Hematopoietic multipotent progenitor cell treated with erythropoietin and hydrocortisone succinate and interleukin-3 and kit ligand, for 4 days (in vitro differentiated cells): ENCODE results near the gene IL1RL2.

Experiments
- DNase-seq: peaks from one replicate; pipeline ENCODE4 v3.0.0-alpha.2; 2015

Gene IL1RL2

GRCh38 chr2:102186791-102187495 lies at the start of gene IL1RL2:
Gene IL1RL2, plus strand, starts transcription at chr2:102187023. Its CDS starts 845 bp downstream, at chr2:102187868.
- DNase-seq = no peak

DNA sequence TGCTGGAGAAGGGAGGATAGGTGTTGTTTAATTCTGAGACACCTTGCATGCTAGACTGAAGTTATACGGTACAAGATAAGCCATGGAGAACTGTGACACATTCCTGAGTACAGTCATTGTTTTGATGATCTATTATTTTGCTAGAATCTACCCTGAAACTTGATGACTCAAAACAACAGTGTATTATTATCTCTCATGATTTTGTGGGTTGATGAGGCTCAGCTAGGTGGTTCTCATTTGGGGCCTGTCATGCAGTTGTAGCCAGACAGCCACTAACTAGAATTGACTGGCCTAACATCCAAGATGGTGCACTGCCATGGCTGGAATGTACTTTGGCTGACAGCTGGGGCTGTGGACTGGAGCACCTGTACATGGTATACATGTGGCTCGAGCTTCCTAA lies 49.7 kb upstream of the IL1RL2 start:
- DNase-seq = no peak

DNA sequence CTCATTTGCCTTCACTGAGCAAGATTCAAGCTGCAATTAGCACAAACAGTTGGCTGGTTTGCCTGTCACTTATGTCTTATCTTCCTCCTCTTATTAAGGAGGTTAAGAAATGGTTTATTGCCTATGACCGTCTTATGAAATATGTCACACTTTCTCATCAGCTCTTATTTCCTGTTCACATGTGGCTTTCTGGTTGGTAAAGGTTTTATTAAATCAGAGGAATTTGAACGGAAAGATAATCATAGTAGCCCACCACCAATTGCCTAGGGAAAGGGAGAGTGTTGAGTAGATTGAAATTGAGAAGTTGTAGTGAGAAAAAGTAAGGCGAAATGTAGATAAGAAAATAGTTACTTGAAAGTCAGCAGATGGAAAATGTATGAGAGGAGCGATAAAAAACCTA lies 48.5 kb upstream of the IL1RL2 start:
- DNase-seq = peak; percentile 83

- no peak for DNase-seq
These were observed 47.0 kb upstream of the IL1RL2 start for GRCh38 chr2:102139851-102140250.

- DNase-seq = no peak
These were observed 46.4 kb upstream of the IL1RL2 start for GRCh38 chr2:102140377-102140776.

- no peak for DNase-seq
These were observed 45.5 kb upstream of the IL1RL2 start for GRCh38 chr2:102141011-102141943.

DNA sequence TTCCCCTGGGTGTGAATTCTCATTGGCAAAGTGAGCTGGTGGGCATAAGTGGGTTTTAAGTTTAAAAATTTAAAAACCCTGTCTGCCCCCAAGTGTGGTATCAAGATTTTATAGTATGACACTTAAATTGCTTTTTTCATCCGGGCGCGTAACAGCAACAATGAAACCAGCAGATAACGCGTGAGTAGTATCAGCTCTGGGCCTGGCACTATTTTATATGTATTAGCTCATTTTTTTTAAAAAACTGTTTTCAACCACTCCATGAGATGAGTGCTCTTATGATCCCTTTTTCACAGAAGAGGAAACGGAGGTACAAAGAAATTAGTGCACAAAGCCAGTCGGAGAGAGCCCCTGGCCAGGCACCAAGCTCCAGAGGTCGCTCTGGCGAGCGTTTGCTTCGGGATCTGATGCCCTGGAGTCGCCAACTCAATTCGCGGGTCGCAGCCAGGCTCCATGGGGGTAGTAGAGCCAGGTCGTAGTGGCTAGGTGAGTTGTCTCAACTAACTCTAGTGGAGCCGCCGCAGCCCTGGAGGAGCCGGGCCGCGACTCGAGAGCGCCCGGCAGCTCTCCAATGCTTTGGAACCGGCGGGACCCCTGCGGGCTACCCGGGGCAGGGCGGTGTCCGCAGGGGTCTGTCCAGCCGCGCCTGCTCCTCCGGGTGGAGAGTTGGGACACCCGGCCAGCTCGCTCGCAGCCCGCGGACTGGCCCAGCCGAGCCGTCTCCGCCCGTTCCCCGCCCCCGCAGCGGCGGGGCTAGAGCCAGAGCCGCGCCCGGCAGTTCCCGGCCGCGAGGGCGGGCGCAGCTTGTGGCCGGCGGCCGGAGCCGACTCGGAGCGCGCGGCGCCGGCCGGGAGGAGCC lies 44.6 kb upstream of the IL1RL2 start, which contains the start of gene IL1R1:
Gene IL1R1, plus strand, starts transcription at position 777 of the 859 bp plus-strand sequence. CDS start 14,979 bp downstream, outside the sequence.
- DNase-seq = peak; percentile 60

GRCh38 chr2:102142829-102143449 lies 43.9 kb upstream of the IL1RL2 start:
- DNase-seq = peak; percentile 56

DNA sequence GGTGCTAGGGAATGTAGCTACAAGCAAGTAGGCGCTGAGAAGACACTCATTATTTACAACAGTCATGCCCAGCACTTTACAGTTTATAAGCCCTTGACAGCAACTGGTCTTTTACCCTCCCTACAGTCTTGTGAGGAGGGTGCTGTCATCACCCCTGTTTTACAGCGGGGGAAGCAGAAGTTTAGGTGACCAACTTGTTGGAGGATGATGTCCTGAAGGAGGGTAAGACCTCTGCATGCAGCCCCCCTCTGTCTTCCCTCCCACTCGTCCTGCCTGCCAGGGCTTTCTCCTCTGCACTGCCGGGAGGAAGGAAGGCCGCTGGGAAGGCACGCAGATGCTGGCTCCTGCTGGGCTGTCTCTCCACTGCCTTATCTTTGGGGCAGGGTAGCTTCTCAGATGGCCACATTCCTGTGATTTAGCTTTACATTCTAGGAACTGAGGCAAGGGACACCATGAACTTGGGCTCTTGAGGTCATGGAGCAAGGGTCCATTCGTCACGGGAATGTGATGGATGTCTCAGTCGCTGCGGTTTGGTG lies 43.3 kb upstream of the IL1RL2 start:
- no peak for DNase-seq

GRCh38 chr2:102144128-102144527 lies 42.7 kb upstream of the IL1RL2 start:
- no peak for DNase-seq

- DNase-seq = no peak
These were observed 41.7 kb upstream of the IL1RL2 start for GRCh38 chr2:102145107-102145506.

DNA sequence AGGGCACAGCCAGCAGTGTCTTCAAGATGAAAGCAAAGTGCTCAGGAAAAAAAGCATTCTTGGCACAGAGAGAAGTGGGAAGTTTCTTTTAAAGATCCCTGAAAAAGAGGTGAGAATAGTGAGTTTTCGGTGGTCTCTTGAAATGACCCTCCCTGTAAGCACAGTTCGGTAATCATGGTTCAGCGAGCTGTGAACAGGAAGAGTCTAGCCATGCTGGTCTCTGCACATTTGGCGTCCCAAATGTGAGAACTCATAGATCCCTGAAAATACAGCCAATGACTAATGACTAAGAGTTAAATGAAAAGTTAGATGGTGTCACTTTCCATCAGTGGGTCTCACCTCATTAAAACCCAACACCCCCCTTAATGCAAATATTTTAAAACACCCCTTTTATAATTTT lies 40.9 kb upstream of the IL1RL2 start:
- no peak for DNase-seq

- DNase-seq = no peak
These were observed 38.9 kb upstream of the IL1RL2 start for GRCh38 chr2:102147935-102148334.

- no peak for DNase-seq
These were observed 37.6 kb upstream of the IL1RL2 start for GRCh38 chr2:102149243-102149642.

DNA sequence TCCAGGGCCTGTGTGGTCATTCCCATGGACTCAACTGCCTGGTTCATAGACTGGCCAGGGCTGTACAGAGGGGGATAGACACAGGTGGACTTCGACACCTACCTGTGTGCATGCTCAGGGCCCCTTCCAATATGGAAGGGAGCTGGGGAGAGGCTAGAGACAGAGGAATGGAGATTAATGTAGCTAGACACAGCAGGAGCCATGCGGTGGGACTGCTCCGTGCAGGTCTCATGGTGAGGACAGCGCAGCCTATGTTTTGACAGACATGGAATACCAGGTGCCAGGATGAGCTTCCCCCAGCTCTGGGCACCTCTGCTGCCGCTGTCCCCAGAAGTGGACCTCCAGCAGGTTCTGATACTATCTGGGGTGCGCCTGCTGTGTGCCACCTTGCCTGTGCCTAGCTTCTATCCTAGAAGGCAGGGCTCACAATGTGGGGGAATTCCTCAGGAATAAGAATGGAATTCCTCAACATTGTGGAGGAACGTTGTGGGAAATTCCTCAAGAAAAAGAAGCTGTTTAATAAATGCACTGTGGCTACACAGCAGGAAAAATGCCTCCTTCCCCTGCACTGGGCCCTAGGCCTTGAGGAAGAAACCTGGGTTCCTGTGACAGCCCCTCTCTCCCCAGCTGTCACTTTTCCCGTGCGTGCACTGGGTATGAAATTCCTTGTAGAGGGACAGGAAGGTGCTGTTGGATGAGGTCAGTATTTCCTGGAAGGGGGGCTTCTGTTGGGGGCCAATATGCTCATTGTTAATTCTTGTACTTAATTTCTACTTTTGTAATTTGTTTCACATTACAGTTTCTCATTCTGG lies 37.0 kb upstream of the IL1RL2 start:
- no peak for DNase-seq

DNA sequence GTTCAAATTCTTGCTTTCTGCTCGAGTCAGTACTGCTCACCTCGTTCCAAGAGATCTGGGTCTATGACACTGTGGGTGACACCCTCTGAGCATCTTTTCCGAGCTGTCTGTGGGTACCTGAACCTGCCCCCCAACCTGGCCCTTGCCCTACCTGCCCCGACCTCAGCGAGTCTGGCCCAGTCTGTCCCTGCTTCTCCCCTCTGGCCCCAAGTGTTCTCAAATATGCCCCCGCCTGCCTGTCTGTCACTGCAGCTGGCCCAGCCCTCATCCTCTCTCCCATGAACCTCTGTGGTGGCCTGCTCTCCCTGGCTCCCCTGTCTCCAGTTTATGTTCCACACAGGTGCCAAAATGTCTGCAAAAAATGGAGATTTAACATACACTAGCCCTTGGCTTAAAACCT lies 32.5 kb upstream of the IL1RL2 start:
- no peak for DNase-seq

GRCh38 chr2:102154946-102155702 lies 31.7 kb upstream of the IL1RL2 start:
- DNase-seq = no peak

GRCh38 chr2:102155703-102156515 lies 30.9 kb upstream of the IL1RL2 start:
- DNase-seq = peak; percentile 82

- no peak for DNase-seq
These were observed 28.6 kb upstream of the IL1RL2 start for GRCh38 chr2:102158011-102158755.
